Ishikawa (cell line): ENCODE results near the gene GFRA1.

Experiments
- CEBPB ChIP-seq: IDR thresholded peaks from 2 replicates; pipeline ENCODE4 v1.6.1; 2012
- CREB1 ChIP-seq: IDR thresholded peaks from 2 replicates; pipeline ENCODE4 v1.6.1; 2012; ENCODE audit warnings: low read depth
- EGR1 ChIP-seq: IDR thresholded peaks from 2 replicates; pipeline ENCODE4 v1.6.1; 2012
- EP300 ChIP-seq: IDR thresholded peaks from 2 replicates; pipeline ENCODE4 v1.6.1; 2012; ENCODE audit warnings: borderline replicate concordance
- FOXM1 ChIP-seq: IDR thresholded peaks from 2 replicates; pipeline ENCODE4 v1.6.1; 2012; ENCODE audit warnings: low read depth, borderline replicate concordance
- NFIC ChIP-seq: IDR thresholded peaks from 2 replicates; pipeline ENCODE4 v1.6.1; 2012
- RAD21 ChIP-seq: IDR thresholded peaks from 2 replicates; pipeline ENCODE4 v1.6.1; 2012; ENCODE audit warnings: low read depth
- TAF1 ChIP-seq: IDR thresholded peaks from 2 replicates; pipeline ENCODE4 v1.6.1; 2012; ENCODE audit warnings: low read depth, mild to moderate bottlenecking
- TCF12 ChIP-seq: IDR thresholded peaks from 2 replicates; pipeline ENCODE4 v1.6.1; 2012; ENCODE audit warnings: low read depth
- TEAD4 ChIP-seq: IDR thresholded peaks from 2 replicates; pipeline ENCODE4 v1.6.1; 2012
- YY1 ChIP-seq: IDR thresholded peaks from 2 replicates; pipeline ENCODE4 v1.6.1; 2012; ENCODE audit warnings: low read depth
- ZBTB7A ChIP-seq: IDR thresholded peaks from 2 replicates; pipeline ENCODE4 v1.6.1; 2012; ENCODE audit warnings: low read depth
- TF ChIP-seq, protein P1 (sequence below): IDR thresholded peaks from 2 replicates; pipeline ENCODE4 v1.6.1; 2012
- TF ChIP-seq, protein P2 (sequence below): IDR thresholded peaks from 2 replicates; pipeline ENCODE4 v1.6.1; 2012
- TF ChIP-seq, protein P3 (sequence below): IDR thresholded peaks from 2 replicates; pipeline ENCODE4 v1.6.1; 2012; ENCODE audit warnings: low read depth, mild to moderate bottlenecking

The GFRA1 gene

DNA sequence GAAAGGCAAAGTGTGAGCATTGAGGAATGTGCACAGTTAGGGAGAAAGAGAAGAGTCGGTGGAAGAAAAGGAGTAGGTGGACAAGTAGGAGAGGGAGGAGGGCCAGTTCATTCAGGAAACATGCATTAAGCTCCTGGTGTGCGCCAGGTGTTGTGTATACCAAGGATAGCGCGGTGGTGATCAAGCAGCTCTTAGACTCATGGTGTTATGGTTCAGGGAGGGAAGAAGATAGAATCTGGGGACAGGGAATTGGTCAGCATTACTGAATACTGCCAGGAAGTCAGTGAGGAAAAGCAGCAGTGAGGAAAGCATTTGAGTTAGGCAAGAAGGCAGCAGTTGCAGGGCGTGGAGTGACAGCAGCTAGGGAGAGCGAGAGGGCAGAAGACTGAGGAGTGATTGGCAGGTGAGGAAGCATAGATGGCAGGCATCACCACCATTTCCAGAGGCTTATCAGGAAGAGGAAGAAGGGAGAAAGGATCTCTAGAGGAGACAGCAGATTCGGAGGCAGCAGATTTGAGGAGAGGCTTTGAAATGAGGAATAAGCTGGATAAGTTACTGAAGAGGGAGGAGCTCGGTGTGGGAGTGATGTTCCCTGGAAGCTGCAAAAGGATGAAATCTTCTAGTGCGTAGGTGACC, 265.6 kb downstream of the GFRA1 start:
- TF ChIP-seq, protein P1, sequence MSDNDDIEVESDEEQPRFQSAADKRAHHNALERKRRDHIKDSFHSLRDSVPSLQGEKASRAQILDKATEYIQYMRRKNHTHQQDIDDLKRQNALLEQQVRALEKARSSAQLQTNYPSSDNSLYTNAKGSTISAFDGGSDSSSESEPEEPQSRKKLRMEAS = no peak
- TF ChIP-seq, protein P2, sequence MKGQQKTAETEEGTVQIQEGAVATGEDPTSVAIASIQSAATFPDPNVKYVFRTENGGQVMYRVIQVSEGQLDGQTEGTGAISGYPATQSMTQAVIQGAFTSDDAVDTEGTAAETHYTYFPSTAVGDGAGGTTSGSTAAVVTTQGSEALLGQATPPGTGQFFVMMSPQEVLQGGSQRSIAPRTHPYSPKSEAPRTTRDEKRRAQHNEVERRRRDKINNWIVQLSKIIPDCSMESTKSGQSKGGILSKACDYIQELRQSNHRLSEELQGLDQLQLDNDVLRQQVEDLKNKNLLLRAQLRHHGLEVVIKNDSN = no peak
- TF ChIP-seq EGR1 (no peak), TEAD4 (no peak), CREB1 (no peak), TCF12 (no peak), CEBPB (no peak), EP300 (no peak), NFIC (no peak), TAF1 (no peak), FOXM1 (no peak), ZBTB7A (no peak), YY1 (no peak), RAD21 (no peak)
- TF ChIP-seq, protein P3, sequence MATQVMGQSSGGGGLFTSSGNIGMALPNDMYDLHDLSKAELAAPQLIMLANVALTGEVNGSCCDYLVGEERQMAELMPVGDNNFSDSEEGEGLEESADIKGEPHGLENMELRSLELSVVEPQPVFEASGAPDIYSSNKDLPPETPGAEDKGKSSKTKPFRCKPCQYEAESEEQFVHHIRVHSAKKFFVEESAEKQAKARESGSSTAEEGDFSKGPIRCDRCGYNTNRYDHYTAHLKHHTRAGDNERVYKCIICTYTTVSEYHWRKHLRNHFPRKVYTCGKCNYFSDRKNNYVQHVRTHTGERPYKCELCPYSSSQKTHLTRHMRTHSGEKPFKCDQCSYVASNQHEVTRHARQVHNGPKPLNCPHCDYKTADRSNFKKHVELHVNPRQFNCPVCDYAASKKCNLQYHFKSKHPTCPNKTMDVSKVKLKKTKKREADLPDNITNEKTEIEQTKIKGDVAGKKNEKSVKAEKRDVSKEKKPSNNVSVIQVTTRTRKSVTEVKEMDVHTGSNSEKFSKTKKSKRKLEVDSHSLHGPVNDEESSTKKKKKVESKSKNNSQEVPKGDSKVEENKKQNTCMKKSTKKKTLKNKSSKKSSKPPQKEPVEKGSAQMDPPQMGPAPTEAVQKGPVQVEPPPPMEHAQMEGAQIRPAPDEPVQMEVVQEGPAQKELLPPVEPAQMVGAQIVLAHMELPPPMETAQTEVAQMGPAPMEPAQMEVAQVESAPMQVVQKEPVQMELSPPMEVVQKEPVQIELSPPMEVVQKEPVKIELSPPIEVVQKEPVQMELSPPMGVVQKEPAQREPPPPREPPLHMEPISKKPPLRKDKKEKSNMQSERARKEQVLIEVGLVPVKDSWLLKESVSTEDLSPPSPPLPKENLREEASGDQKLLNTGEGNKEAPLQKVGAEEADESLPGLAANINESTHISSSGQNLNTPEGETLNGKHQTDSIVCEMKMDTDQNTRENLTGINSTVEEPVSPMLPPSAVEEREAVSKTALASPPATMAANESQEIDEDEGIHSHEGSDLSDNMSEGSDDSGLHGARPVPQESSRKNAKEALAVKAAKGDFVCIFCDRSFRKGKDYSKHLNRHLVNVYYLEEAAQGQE = no peak
